ENCODE results near the gene MYH9.

Gene MYH9

GRCh38 chr22:36246718-36247117 lies 141.0 kb downstream of the MYH9 start:
- DNase-seq (ENCODE audit: low spot score) = no peak

- no peak for DNase-seq (ENCODE audit: low spot score)
Observed at GRCh38 chr22:36245805-36246356, 141.9 kb downstream of the MYH9 start.

- no peak for DNase-seq (ENCODE audit: low spot score)
Observed at GRCh38 chr22:36244522-36245391, 143.0 kb downstream of the MYH9 start.

- no peak for DNase-seq (ENCODE audit: low spot score)
Observed at GRCh38 chr22:36243986-36244385, 143.8 kb downstream of the MYH9 start.

- DNase-seq (ENCODE audit: low spot score) = peak; percentile 93
Observed at GRCh38 chr22:36239401-36240171, 148.2 kb downstream of the MYH9 start, which contains the start of gene APOL2. APOL2 (minus strand) TSS chr22:36239527; CDS start chr22:36233162, 6,365 bp downstream.

- no peak for DNase-seq (ENCODE audit: low spot score)
Observed at GRCh38 chr22:36239150-36239400, 148.7 kb downstream of the MYH9 start.

- DNase-seq (ENCODE audit: low spot score) = peak; percentile 16
Observed at GRCh38 chr22:36238373-36239149, 149.2 kb downstream of the MYH9 start.

GRCh38 chr22:36237462-36238372 lies 150.1 kb downstream of the MYH9 start:
- DNase-seq (ENCODE audit: low spot score) = no peak

GRCh38 chr22:36236388-36237319 lies 151.1 kb downstream of the MYH9 start:
- no peak for DNase-seq (ENCODE audit: low spot score)

- DNase-seq (ENCODE audit: low spot score) = no peak
Observed at GRCh38 chr22:36235585-36235984, 152.2 kb downstream of the MYH9 start.

- no peak for DNase-seq (ENCODE audit: low spot score)
Observed at GRCh38 chr22:36234919-36235318, 152.8 kb downstream of the MYH9 start.

- no peak for DNase-seq (ENCODE audit: low spot score)
Observed at GRCh38 chr22:36234213-36234612, 153.6 kb downstream of the MYH9 start.

- DNase-seq (ENCODE audit: low spot score) = no peak
Observed at GRCh38 chr22:36233796-36234195, 154.0 kb downstream of the MYH9 start.

GRCh38 chr22:36232715-36233401 lies 154.9 kb downstream of the MYH9 start:
- no peak for DNase-seq (ENCODE audit: low spot score)
